ENCODE results near the gene TTPAL. TPM values are rescaled to one million over a fixed set of nuclear protein-coding genes. Genes with fewer than 3 reads are reported as not detected.

The TTPAL gene
- total and polyA plus RNA-seq, 7 donors: 1.2 to 8.4 (median 4.5) TPM

GRCh38 chr20:44431118-44431501 lies 44.6 kb upstream of the TTPAL start:
- intact Hi-C loops (cut with DNase I): no loop called here
- Histone ChIP-seq H3K27ac (no peak overlapping the region), H3K4me1 (no peaks in the 10 kb centered on the region), H3K27me3 (ENCODE audit: insufficient read depth in 3 of 3, low read length in 2 of 3) (peaks cover 0 to 12% (median 4%) of the 10 kb centered on the region in 3 donors), H3K4me3 (no peak overlapping the region), H3K36me3 (ENCODE audit: insufficient read depth in 1 of 2, low read depth in 1 of 2) (no peaks in the 10 kb centered on the region), H3K9me3 (no peaks in the 10 kb centered on the region)
- TF ChIP-seq, protein P1, sequence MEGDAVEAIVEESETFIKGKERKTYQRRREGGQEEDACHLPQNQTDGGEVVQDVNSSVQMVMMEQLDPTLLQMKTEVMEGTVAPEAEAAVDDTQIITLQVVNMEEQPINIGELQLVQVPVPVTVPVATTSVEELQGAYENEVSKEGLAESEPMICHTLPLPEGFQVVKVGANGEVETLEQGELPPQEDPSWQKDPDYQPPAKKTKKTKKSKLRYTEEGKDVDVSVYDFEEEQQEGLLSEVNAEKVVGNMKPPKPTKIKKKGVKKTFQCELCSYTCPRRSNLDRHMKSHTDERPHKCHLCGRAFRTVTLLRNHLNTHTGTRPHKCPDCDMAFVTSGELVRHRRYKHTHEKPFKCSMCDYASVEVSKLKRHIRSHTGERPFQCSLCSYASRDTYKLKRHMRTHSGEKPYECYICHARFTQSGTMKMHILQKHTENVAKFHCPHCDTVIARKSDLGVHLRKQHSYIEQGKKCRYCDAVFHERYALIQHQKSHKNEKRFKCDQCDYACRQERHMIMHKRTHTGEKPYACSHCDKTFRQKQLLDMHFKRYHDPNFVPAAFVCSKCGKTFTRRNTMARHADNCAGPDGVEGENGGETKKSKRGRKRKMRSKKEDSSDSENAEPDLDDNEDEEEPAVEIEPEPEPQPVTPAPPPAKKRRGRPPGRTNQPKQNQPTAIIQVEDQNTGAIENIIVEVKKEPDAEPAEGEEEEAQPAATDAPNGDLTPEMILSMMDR (IDR thresholded peaks at IDR 0.05): no peak
- DNase-seq (no peak), ATAC-seq (no peak)
- WGBS, 3 donors: 53 to 64% (median 59%) methylated on average over 4 of the region's 4 CpGs

GRCh38 chr20:44431502-44432234 lies 44.0 kb upstream of the TTPAL start:
- ATAC-seq (no peak), DNase-seq (no peak)
- intact Hi-C loops (cut with DNase I): no loop called here
- no peaks in the 10 kb centered on the region for H3K9me3 ChIP-seq
- no peak overlapping the region for H3K4me3 ChIP-seq
- WGBS, 3 donors: 59 to 62% (median 60%) methylated on average over 11 of the region's 11 CpGs
- H3K4me1 ChIP-seq: no peaks in the 10 kb centered on the region
- H3K36me3 ChIP-seq (ENCODE audit: insufficient read depth in 1 of 2, low read depth in 1 of 2): no peaks in the 10 kb centered on the region
- TF ChIP-seq, protein P1 (IDR thresholded peaks at IDR 0.05): no peak
- no peak overlapping the region for H3K27ac ChIP-seq
- H3K27me3 ChIP-seq (ENCODE audit: insufficient read depth in 3 of 3, low read length in 2 of 3): peaks cover 0 to 12% (median 4%) of the 10 kb centered on the region in 3 donors

DNA sequence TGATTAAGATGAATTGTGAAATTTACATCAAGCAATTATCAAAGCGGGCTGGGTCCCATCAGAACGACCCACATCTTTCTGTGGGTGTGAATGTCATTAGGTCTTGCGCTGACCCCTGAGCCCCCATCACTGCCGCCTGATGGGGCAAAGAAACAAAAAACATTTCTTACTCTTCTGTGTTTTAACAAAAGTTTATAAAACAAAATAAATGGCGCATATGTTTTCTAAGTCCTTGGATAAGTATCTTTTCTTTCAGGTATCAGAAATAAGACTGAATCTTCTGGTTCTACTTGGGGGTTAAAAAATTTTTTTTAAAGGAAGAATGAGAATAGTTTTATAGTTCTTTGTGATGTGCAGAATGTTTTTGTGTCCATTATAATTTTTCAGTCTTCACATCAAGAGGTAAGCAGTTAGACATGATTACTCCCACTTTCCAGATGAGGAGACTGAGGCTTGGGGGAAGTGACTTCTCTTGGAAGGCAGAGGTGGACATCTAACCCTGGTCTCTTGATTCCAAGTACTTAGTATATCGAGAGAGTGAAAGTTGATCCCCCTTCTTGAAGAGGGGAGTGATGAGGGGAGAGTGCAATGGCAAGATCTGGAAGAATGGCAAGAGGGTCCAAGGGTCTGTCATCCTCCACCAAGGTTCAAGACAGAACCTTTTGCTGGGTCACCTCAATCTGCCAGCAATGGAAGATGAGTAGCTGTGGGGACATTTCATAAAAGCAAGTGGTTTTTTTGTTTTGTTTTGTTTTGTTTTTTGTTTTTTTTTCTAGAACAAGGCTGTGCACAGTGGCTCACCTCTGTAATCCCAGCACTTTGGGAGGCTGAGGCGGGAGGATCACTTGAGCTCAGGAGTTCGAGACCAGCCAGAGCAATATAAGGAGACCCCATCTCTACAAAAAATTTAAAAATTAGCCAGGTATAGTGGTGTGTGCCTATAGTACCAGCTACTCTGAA lies 42.8 kb upstream of the TTPAL start:
- DNase-seq (no peak), ATAC-seq (no peak)
- no peak overlapping the region for H3K4me3 ChIP-seq
- TF ChIP-seq, protein P1 (IDR thresholded peaks at IDR 0.05): no peak
- no peak overlapping the region for H3K27ac ChIP-seq
- H3K4me1 ChIP-seq: no peaks in the 10 kb centered on the region
- 72 to 78% (median 76%) methylated on average over 8 of the region's 8 CpGs for WGBS, 3 donors
- H3K27me3 ChIP-seq (ENCODE audit: insufficient read depth in 3 of 3, low read length in 2 of 3): peaks cover 0 to 12% (median 4%) of the 10 kb centered on the region in 3 donors
- intact Hi-C loops (cut with DNase I): no loop called here
- no peaks in the 10 kb centered on the region for H3K9me3 ChIP-seq
- H3K36me3 ChIP-seq (ENCODE audit: insufficient read depth in 1 of 2, low read depth in 1 of 2): no peaks in the 10 kb centered on the region

GRCh38 chr20:44433751-44434538 lies 41.7 kb upstream of the TTPAL start:
- TF ChIP-seq, protein P1 (IDR thresholded peaks at IDR 0.05): no peak
- H3K36me3 ChIP-seq (ENCODE audit: insufficient read depth in 1 of 2, low read depth in 1 of 2): no peaks in the 10 kb centered on the region
- no peaks in the 10 kb centered on the region for H3K4me1 ChIP-seq
- H3K4me3 ChIP-seq: no peak overlapping the region
- DNase-seq (no peak), ATAC-seq (no peak)
- peaks cover 0 to 12% (median 4%) of the 10 kb centered on the region in 3 donors for H3K27me3 ChIP-seq (ENCODE audit: insufficient read depth in 3 of 3, low read length in 2 of 3)
- WGBS, 3 donors: 61 to 76% (median 65%) methylated on average over 24 of the region's 24 CpGs
- intact Hi-C loops (cut with DNase I): no loop called here
- H3K9me3 ChIP-seq: no peaks in the 10 kb centered on the region
- no peak overlapping the region for H3K27ac ChIP-seq

Data from psoas muscle (tissue), 8 donors.